Measurements from ENCODE around the gene CRYGS.
"Not testable (repeated sequence)": the region's sequence is repeated elsewhere in the genome, so short reads cannot be mapped to it uniquely, and the experiment has no call there.

CRYGS gene

GRCh38 chr3:186544281-186544680 lies at the start of gene CRYGS:
Gene CRYGS, minus strand, starts transcription at chr3:186544380. Its CDS starts 54 bp downstream, at chr3:186544326.
- no peak for DNase-seq

GRCh38 chr3:186593862-186594261 lies 49.7 kb upstream of the CRYGS start:
- no peak for DNase-seq

- DNase-seq = no peak
Observed at GRCh38 chr3:186592682-186593081, 48.5 kb upstream of the CRYGS start.

- no peak for DNase-seq
Observed at GRCh38 chr3:186590580-186591295, 46.6 kb upstream of the CRYGS start.

- DNase-seq = no peak
Observed at GRCh38 chr3:186589856-186590579, 45.8 kb upstream of the CRYGS start.

GRCh38 chr3:186589121-186589520 lies 44.9 kb upstream of the CRYGS start:
- no peak for DNase-seq

GRCh38 chr3:186588632-186589031 lies 44.5 kb upstream of the CRYGS start:
- DNase-seq = no peak

GRCh38 chr3:186587183-186587582 lies 43.0 kb upstream of the CRYGS start:
- DNase-seq = no peak

- not testable (repeated sequence) for DNase-seq
Observed at GRCh38 chr3:186586245-186586644, 42.1 kb upstream of the CRYGS start.

GRCh38 chr3:186583831-186584230 lies 39.7 kb upstream of the CRYGS start:
- DNase-seq = no peak

- DNase-seq = no peak
Observed at GRCh38 chr3:186582541-186582940, 38.4 kb upstream of the CRYGS start.

GRCh38 chr3:186580785-186581184 lies 36.6 kb upstream of the CRYGS start:
- DNase-seq = no peak

GRCh38 chr3:186577521-186577920 lies 33.3 kb upstream of the CRYGS start:
- DNase-seq = no peak

GRCh38 chr3:186571644-186572013 lies 27.4 kb upstream of the CRYGS start:
- no peak for DNase-seq

- DNase-seq = no peak
Observed at GRCh38 chr3:186570941-186571643, 26.9 kb upstream of the CRYGS start.

- DNase-seq = peak; percentile 100
Observed at GRCh38 chr3:186570096-186570940, 26.1 kb upstream of the CRYGS start, which contains the start of gene DNAJB11. Gene DNAJB11, plus strand, starts transcription at chr3:186570720. Its CDS starts 178 bp downstream, at chr3:186570898.

GRCh38 chr3:186569779-186570095 lies 25.6 kb upstream of the CRYGS start:
- no peak for DNase-seq

GRCh38 chr3:186569361-186569760 lies 25.2 kb upstream of the CRYGS start:
- DNase-seq = not testable (repeated sequence)

GRCh38 chr3:186567072-186567921 lies 23.1 kb upstream of the CRYGS start, which contains the start of gene TBCCD1:
Gene TBCCD1, minus strand, starts transcription at chr3:186567339. Its CDS starts 3,010 bp downstream, at chr3:186564329.
- DNase-seq = peak; percentile 95

GRCh38 chr3:186566772-186567071 lies 22.5 kb upstream of the CRYGS start:
- DNase-seq = no peak

GRCh38 chr3:186564586-186564985 lies 20.4 kb upstream of the CRYGS start:
- DNase-seq = no peak

Data from NCI-H82 (cell line).